HEK293 (cell line): Measurements from ENCODE around the gene TTLL5.

Experiments
- CTCF ChIA-PET: fragments of 350-600 bp; formaldehyde crosslinking; extraction: SDS; loops from one replicate; lab custom pipeline; 2021; ENCODE audit warnings: antibody characterized with exemption; lab: Yijun Ruan, JAX
- POLR2A ChIA-PET: fragments of 300-600 bp; formaldehyde crosslinking; extraction: SDS; loops from one replicate; lab custom pipeline; 2020; ENCODE audit warnings: antibody characterized with exemption, inconsistent platforms; lab: Yijun Ruan, JAX
- H3K27ac ChIP-seq: fragments of 200-500 bp; sonication (Bioruptor generic); 2 replicates; pipeline ENCODE4 v1.5.1; 2014; ENCODE audit warnings: low read depth, low read length, control low read depth, inconsistent platforms; ENCODE audit errors: extremely low read depth
- H3K36me3 ChIP-seq, 2 experiments: fragments of 200-500 bp in 1 of 2; sonication (Bioruptor generic) in 1 of 2; 1 replicate in 1 of 2; 2 replicates in 1 of 2; pipeline ENCODE4 v1.5.1; 2014 to 2017; ENCODE audit warnings: inconsistent platforms in 2 of 2, low read length in 2 of 2; ENCODE audit not compliant: control insufficient read depth in 2 of 2, insufficient read depth in 1 of 2
- H3K4me1 ChIP-seq: fragments of 200-500 bp; sonication (Bioruptor generic); 2 replicates; pipeline ENCODE4 v1.5.1; 2014; ENCODE audit warnings: mild to moderate bottlenecking, low read length, inconsistent platforms; ENCODE audit not compliant: control insufficient read depth, insufficient read depth
- H3K4me3 ChIP-seq: 2 replicates; pipeline ENCODE4 v1.5.1; 2011; ENCODE audit warnings: low read depth, mild to moderate bottlenecking, control low read depth, low read length, moderate library complexity
- H3K9me3 ChIP-seq: fragments of 200-500 bp; sonication (Bioruptor generic); 2 replicates; pipeline ENCODE4 v1.5.1; 2014; ENCODE audit warnings: low read depth, low read length, inconsistent platforms; ENCODE audit not compliant: control insufficient read depth, insufficient read depth
- BCL11B ChIP-seq: fragments of 450-650 bp; formaldehyde crosslinking; IDR thresholded peaks from 2 replicates; pipeline ENCODE4 v1.5.1; 2016; ENCODE audit warnings: low read depth, missing biosample characterization, missing genetic modification characterization
- BCL6B ChIP-seq: fragments of 450-650 bp; formaldehyde crosslinking; IDR thresholded peaks from 2 replicates; pipeline ENCODE4 v1.5.1; 2017; ENCODE audit warnings: missing biosample characterization, missing genetic modification characterization
- GLIS2 ChIP-seq: fragments of 450-650 bp; formaldehyde crosslinking; IDR thresholded peaks from 2 replicates; pipeline ENCODE4 v1.5.1; 2016; ENCODE audit warnings: missing biosample characterization, missing genetic modification characterization
- MEIS1 ChIP-seq: sonication (generic); formaldehyde crosslinking; IDR thresholded peaks from 2 replicates; pipeline ENCODE4 v1.8.1; 2022; ENCODE audit warnings: missing genetic modification reagents, mild to moderate bottlenecking, borderline replicate concordance
- RBAK ChIP-seq: fragments of 450-650 bp; formaldehyde crosslinking; IDR thresholded peaks from 2 replicates; pipeline ENCODE4 v1.5.1; 2016; ENCODE audit warnings: missing biosample characterization, missing genetic modification characterization
- REPIN1 ChIP-seq: fragments of 450-650 bp; formaldehyde crosslinking; IDR thresholded peaks from 2 replicates; pipeline ENCODE4 v1.5.1; 2017; ENCODE audit warnings: missing biosample characterization, missing genetic modification characterization, low read depth
- YY1 ChIP-seq: fragments of 450-650 bp; formaldehyde crosslinking; IDR thresholded peaks from 2 replicates; pipeline ENCODE4 v1.5.1; 2018; ENCODE audit warnings: missing biosample characterization, missing genetic modification characterization
- ZBTB10 ChIP-seq: fragments of 450-650 bp; formaldehyde crosslinking; IDR thresholded peaks from 2 replicates; pipeline ENCODE4 v1.5.1; 2016; ENCODE audit warnings: missing biosample characterization, missing genetic modification characterization
- ZFP41 ChIP-seq: fragments of 450-650 bp; formaldehyde crosslinking; IDR thresholded peaks from 2 replicates; pipeline ENCODE4 v1.5.1; 2016; ENCODE audit warnings: missing biosample characterization, missing genetic modification characterization, borderline replicate concordance
- ZNF112 ChIP-seq: fragments of 450-650 bp; formaldehyde crosslinking; IDR thresholded peaks from 2 replicates; pipeline ENCODE4 v1.5.0; 2017; ENCODE audit warnings: missing biosample characterization, missing genetic modification characterization
- ZNF175 ChIP-seq: fragments of 450-650 bp; formaldehyde crosslinking; IDR thresholded peaks from 2 replicates; pipeline ENCODE4 v1.5.1; 2016; ENCODE audit warnings: missing biosample characterization, missing genetic modification characterization
- ZNF221 ChIP-seq: fragments of 450-650 bp; formaldehyde crosslinking; IDR thresholded peaks from 2 replicates; pipeline ENCODE4 v1.5.1; 2017; ENCODE audit warnings: missing biosample characterization, missing genetic modification characterization, borderline replicate concordance
- ZNF416 ChIP-seq: fragments of 450-650 bp; formaldehyde crosslinking; IDR thresholded peaks from 2 replicates; pipeline ENCODE4 v1.5.1; 2016; ENCODE audit warnings: missing biosample characterization, missing genetic modification characterization
- ZNF518A ChIP-seq: fragments of 450-650 bp; formaldehyde crosslinking; conservative IDR thresholded peaks from 2 replicates; pipeline ENCODE4 v1.5.1; 2016; ENCODE audit warnings: low read depth, missing biosample characterization, missing genetic modification characterization
- ZNF768 ChIP-seq: fragments of 450-650 bp; formaldehyde crosslinking; IDR thresholded peaks from 2 replicates; pipeline ENCODE4 v1.5.1; 2018; ENCODE audit warnings: missing biosample characterization, mild to moderate bottlenecking, missing genetic modification characterization
- ZNF791 ChIP-seq: fragments of 450-650 bp; formaldehyde crosslinking; IDR thresholded peaks from 2 replicates; pipeline ENCODE4 v1.5.1; 2016; ENCODE audit warnings: missing biosample characterization, missing genetic modification characterization
- TF ChIP-seq, protein P1 (sequence below): fragments of 450-650 bp; formaldehyde crosslinking; IDR thresholded peaks from 2 replicates; pipeline ENCODE4 v1.5.1; 2016; ENCODE audit warnings: missing biosample characterization, missing genetic modification characterization, borderline replicate concordance

TTLL5 gene

GRCh38 chr14:75811872-75812499 is 150.9 kb downstream of the TTLL5 start (continued):
- TF ChIP-seq ZNF768 (tag by site-specific recombination), result no peak
- no peak for TF ChIP-seq BCL11B (tag by site-specific recombination)
- no peak for TF ChIP-seq ZBTB10 (tag by site-specific recombination)
- no peak for TF ChIP-seq GLIS2 (tag by site-specific recombination)
- no peak for TF ChIP-seq YY1

GRCh38 chr14:75812622-75813021 is 151.6 kb downstream of the TTLL5 start:
- ChIA-PET CTCF (interaction anchor here (0.8 to 1.5 kb wide), 2 partner anchors 19 to 166 kb away, joined by 4 to 5 read pairs; no protein-coding TSS in a partner anchor), POLR2A (no interaction called here)
- no peaks in the 10 kb centered on the region for H3K4me1 ChIP-seq
- TF ChIP-seq ZFP41 (tag by site-specific recombination) (no peak), ZNF416 (no peak), ZNF791 (no peak), ZNF221 (no peak), RBAK (no peak), REPIN1 (tag by site-specific recombination) (no peak), MEIS1 (no peak), ZNF518A (no peak), BCL6B (tag by site-specific recombination) (no peak), ZNF112 (tag by site-specific recombination) (no peak), ZNF175 (tag by site-specific recombination) (no peak)
- TF ChIP-seq, protein P1, sequence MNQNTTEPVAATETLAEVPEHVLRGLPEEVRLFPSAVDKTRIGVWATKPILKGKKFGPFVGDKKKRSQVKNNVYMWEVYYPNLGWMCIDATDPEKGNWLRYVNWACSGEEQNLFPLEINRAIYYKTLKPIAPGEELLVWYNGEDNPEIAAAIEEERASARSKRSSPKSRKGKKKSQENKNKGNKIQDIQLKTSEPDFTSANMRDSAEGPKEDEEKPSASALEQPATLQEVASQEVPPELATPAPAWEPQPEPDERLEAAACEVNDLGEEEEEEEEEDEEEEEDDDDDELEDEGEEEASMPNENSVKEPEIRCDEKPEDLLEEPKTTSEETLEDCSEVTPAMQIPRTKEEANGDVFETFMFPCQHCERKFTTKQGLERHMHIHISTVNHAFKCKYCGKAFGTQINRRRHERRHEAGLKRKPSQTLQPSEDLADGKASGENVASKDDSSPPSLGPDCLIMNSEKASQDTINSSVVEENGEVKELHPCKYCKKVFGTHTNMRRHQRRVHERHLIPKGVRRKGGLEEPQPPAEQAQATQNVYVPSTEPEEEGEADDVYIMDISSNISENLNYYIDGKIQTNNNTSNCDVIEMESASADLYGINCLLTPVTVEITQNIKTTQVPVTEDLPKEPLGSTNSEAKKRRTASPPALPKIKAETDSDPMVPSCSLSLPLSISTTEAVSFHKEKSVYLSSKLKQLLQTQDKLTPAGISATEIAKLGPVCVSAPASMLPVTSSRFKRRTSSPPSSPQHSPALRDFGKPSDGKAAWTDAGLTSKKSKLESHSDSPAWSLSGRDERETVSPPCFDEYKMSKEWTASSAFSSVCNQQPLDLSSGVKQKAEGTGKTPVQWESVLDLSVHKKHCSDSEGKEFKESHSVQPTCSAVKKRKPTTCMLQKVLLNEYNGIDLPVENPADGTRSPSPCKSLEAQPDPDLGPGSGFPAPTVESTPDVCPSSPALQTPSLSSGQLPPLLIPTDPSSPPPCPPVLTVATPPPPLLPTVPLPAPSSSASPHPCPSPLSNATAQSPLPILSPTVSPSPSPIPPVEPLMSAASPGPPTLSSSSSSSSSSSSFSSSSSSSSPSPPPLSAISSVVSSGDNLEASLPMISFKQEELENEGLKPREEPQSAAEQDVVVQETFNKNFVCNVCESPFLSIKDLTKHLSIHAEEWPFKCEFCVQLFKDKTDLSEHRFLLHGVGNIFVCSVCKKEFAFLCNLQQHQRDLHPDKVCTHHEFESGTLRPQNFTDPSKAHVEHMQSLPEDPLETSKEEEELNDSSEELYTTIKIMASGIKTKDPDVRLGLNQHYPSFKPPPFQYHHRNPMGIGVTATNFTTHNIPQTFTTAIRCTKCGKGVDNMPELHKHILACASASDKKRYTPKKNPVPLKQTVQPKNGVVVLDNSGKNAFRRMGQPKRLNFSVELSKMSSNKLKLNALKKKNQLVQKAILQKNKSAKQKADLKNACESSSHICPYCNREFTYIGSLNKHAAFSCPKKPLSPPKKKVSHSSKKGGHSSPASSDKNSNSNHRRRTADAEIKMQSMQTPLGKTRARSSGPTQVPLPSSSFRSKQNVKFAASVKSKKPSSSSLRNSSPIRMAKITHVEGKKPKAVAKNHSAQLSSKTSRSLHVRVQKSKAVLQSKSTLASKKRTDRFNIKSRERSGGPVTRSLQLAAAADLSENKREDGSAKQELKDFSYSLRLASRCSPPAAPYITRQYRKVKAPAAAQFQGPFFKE (tag by site-specific recombination), result no peak
- no peaks in the 10 kb centered on the region for H3K9me3 ChIP-seq
- H3K36me3 ChIP-seq, result peaks cover 5 to 7% of the 10 kb centered on the region in 2 experiments; a peak in 2 of 3 replicates
- H3K4me3 ChIP-seq, result no peak overlapping the region
- no peak overlapping the region for H3K27ac ChIP-seq
